GM23338 (cell line): Measurements from ENCODE around the gene USH2A. TPM values are rescaled to one million over a fixed set of nuclear protein-coding genes. Genes with fewer than 3 reads are reported as not detected.

ENCODE experiments used
- ATAC-seq: fragments of 200-7000 bp; cut with Tn5 transposase; 3 replicates; pipeline ENCODE4 v1.9.1; 2020
- DNase-seq: peaks from one replicate; pipeline ENCODE4 v3.0.0-alpha.2; 2015; ENCODE audit warnings: low spot score
- H2AFZ ChIP-seq: fragments of 200-600 bp; sonication (generic); 2 replicates; pipeline ENCODE4 v1.8.0; 2016; ENCODE audit warnings: antibody characterized with exemption, mild to moderate bottlenecking, moderate library complexity
- H3F3A ChIP-seq: fragments of 200-600 bp; sonication (generic); replicated peaks from 2 replicates; pipeline ENCODE4 v1.8.0; 2017; ENCODE audit warnings: antibody characterized with exemption, mixed run types, low read depth
- H3K27ac ChIP-seq: fragments of 200-600 bp; sonication (generic); 2 replicates; pipeline ENCODE4 v1.6.1; 2016; ENCODE audit warnings: low read depth
- H3K27me3 ChIP-seq: fragments of 200-600 bp; sonication (generic); 2 replicates; pipeline ENCODE4 v1.8.0; 2016; ENCODE audit warnings: mild to moderate bottlenecking, mixed run types, moderate library complexity; ENCODE audit not compliant: insufficient read depth
- H3K36me3 ChIP-seq: fragments of 200-600 bp; sonication (generic); 2 replicates; pipeline ENCODE4 v1.8.0; 2016; ENCODE audit warnings: mild to moderate bottlenecking; ENCODE audit not compliant: insufficient read depth
- H3K4me1 ChIP-seq: fragments of 200-600 bp; sonication (generic); 2 replicates; pipeline ENCODE4 v1.8.0; 2016; ENCODE audit warnings: mild to moderate bottlenecking, moderate library complexity; ENCODE audit not compliant: insufficient read depth
- H3K4me2 ChIP-seq: fragments of 200-600 bp; sonication (generic); 2 replicates; pipeline ENCODE4 v1.7.1; 2017; ENCODE audit warnings: mixed run types
- H3K4me3 ChIP-seq: fragments of 200-600 bp; sonication (generic); 2 replicates; pipeline ENCODE4 v1.6.1; 2016; ENCODE audit warnings: mixed run types
- H3K79me2 ChIP-seq: fragments of 200-600 bp; sonication (generic); replicated peaks from 2 replicates; pipeline ENCODE4 v1.8.0; 2017; ENCODE audit warnings: mild to moderate bottlenecking; ENCODE audit not compliant: insufficient read depth
- H3K9me2 ChIP-seq: fragments of 200-600 bp; sonication (generic); 2 replicates; pipeline ENCODE4 v1.8.0; 2017; ENCODE audit not compliant: insufficient read depth
- H4K20me1 ChIP-seq: fragments of 200-600 bp; sonication (generic); replicated peaks from 2 replicates; pipeline ENCODE4 v1.8.0; 2017; ENCODE audit warnings: mild to moderate bottlenecking; ENCODE audit not compliant: insufficient read depth
- H3K27ac Mint-ChIP-seq: 2 replicates; pipeline ENCODE4 v1.8.0; 2020; ENCODE audit warnings: inconsistent platforms, mild to moderate bottlenecking, moderate library complexity, mixed read lengths
- H3K27me3 Mint-ChIP-seq: 3 replicates; pipeline ENCODE4 v1.8.0; 2022; ENCODE audit warnings: low read depth, mild to moderate bottlenecking, moderate library complexity, mixed read lengths, inconsistent platforms; ENCODE audit not compliant: insufficient read depth, poor library complexity
- H3K36me3 Mint-ChIP-seq: 3 replicates; pipeline ENCODE4 v1.8.0; 2021; ENCODE audit warnings: low read depth, mild to moderate bottlenecking, inconsistent platforms, moderate library complexity, mixed read lengths
- H3K4me1 Mint-ChIP-seq: 3 replicates; pipeline ENCODE4 v1.8.0; 2020; ENCODE audit warnings: mild to moderate bottlenecking, inconsistent platforms, mixed read lengths
- H3K4me3 Mint-ChIP-seq: 3 replicates; pipeline ENCODE4 v1.8.0; 2021; ENCODE audit warnings: moderate library complexity, mild to moderate bottlenecking, inconsistent platforms, mixed read lengths
- H3K9me3 Mint-ChIP-seq: 3 replicates; pipeline ENCODE4 v1.8.0; 2020; ENCODE audit warnings: moderate library complexity, mild to moderate bottlenecking, inconsistent platforms, mixed read lengths
- CREB1 ChIP-seq: fragments of 250-450 bp; sonication (Bioruptor Pico); IDR thresholded peaks from 2 replicates; pipeline ENCODE4 v1.5.0; 2020; ENCODE audit warnings: low read depth, mild to moderate bottlenecking, moderate library complexity
- EZH2 ChIP-seq: fragments of 200-600 bp; sonication (generic); IDR thresholded peaks from one replicate; pipeline ENCODE4 v1.8.0; 2017; ENCODE audit warnings: antibody characterized with exemption, mild to moderate bottlenecking, low read depth; ENCODE audit not compliant: unreplicated experiment
- JUNB ChIP-seq: IDR thresholded peaks from one replicate; pipeline ENCODE4 v1.6.1; 2016; ENCODE audit warnings: antibody characterized with exemption; ENCODE audit not compliant: unreplicated experiment
- NANOG ChIP-seq: IDR thresholded peaks from 2 replicates; pipeline ENCODE4 v1.6.1; 2016; ENCODE audit warnings: antibody characterized with exemption, borderline replicate concordance
- POLR2AphosphoS5 ChIP-seq: IDR thresholded peaks from 2 replicates; pipeline ENCODE4 v1.6.1; 2016; ENCODE audit warnings: antibody characterized with exemption, low read depth
- ZNF114 ChIP-seq: fragments of 250-450 bp; sonication (Bioruptor Pico); IDR thresholded peaks from 2 replicates; pipeline ENCODE4 v1.5.0; 2020; ENCODE audit warnings: mild to moderate bottlenecking, moderate library complexity
- ZNF331 ChIP-seq: fragments of 250-450 bp; sonication (Bioruptor Pico); IDR thresholded peaks from 2 replicates; pipeline ENCODE4 v1.5.0; 2020; ENCODE audit warnings: low read depth, mild to moderate bottlenecking, moderate library complexity
- ZNF462 ChIP-seq: fragments of 250-450 bp; sonication (Bioruptor Pico); IDR thresholded peaks from 2 replicates; pipeline ENCODE4 v1.5.0; 2020; ENCODE audit warnings: mild to moderate bottlenecking, moderate library complexity
- polyA plus RNA-seq: library from polyadenylated mRNA; unstranded; fragments of >200 nt; fragmentation: Nextera tagmentation; extraction: Ambion mirVana; gene quantifications from 2 replicates; pipeline ENCODE4 v1.2.1, GENCODE V29; 2016
- total RNA-seq: library from RNA; depleted of rRNA; stranded (reverse); fragments of >200 nt; shearing (Covaris generic); gene quantifications from 2 replicates; pipeline ENCODE4 v1.2.3, GENCODE V29; 2014

The USH2A gene
- total and polyA plus RNA-seq, 2 experiments from 2014 or later: 0.03 TPM

DNA sequence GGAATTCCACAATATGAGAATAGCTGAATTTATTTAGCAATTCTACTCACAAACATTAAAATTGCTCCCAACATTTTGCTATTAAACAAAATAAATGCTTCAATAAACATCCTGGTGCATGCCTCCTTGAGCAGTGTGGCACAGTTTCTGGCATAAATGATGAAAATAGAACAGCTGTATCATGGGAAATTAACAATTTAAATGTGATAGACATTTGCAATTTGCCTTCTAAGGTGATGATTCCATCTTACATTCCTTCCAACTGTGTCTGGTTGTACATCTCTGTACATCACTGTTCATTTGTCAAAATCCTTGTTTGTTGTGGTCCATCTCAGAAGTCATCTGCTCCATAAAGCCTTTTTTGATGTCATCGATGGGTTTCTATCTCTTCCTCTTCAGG is 657.4 kb downstream of the USH2A start:
- H4K20me1 ChIP-seq: no peaks in the 10 kb centered on the region
- no peaks in the 10 kb centered on the region for H3F3A ChIP-seq
- H3K4me3 ChIP-seq: no peak overlapping the region
- H3K4me2 ChIP-seq: no peak overlapping the region
- H2AFZ ChIP-seq: no peak overlapping the region
- no peaks in the 10 kb centered on the region for H3K27me3 ChIP-seq
- peaks cover 34% of the 10 kb centered on the region for H3K4me1 ChIP-seq
- Mint-ChIP-seq H3K4me3 (no peak overlapping the region), H3K4me1 (peaks cover 30% of the 10 kb centered on the region), H3K9me3 (no peaks in the 10 kb centered on the region), H3K36me3 (peaks cover 5% of the 10 kb centered on the region; the same call in 1 of the 3 replicates), H3K27ac (no peak overlapping the region), H3K27me3 (peaks cover 4% of the 10 kb centered on the region)
- no peak for ATAC-seq
- no peak overlapping the region for H3K27ac ChIP-seq
- no peak for DNase-seq
- H3K9me2 ChIP-seq: peaks cover 12% of the 10 kb centered on the region; the same call in 1 of the 2 replicates
- H3K79me2 ChIP-seq: no peaks in the 10 kb centered on the region
- no peak for TF ChIP-seq POLR2AphosphoS5
- no peak for TF ChIP-seq NANOG
- TF ChIP-seq ZNF462: no peak
- no peak for TF ChIP-seq JUNB
- no peak for TF ChIP-seq ZNF114 (CRISPR knock-in tag)
- TF ChIP-seq EZH2: no peak
- TF ChIP-seq CREB1 (CRISPR knock-in tag): no peak
- H3K36me3 ChIP-seq: no peaks in the 10 kb centered on the region

DNA sequence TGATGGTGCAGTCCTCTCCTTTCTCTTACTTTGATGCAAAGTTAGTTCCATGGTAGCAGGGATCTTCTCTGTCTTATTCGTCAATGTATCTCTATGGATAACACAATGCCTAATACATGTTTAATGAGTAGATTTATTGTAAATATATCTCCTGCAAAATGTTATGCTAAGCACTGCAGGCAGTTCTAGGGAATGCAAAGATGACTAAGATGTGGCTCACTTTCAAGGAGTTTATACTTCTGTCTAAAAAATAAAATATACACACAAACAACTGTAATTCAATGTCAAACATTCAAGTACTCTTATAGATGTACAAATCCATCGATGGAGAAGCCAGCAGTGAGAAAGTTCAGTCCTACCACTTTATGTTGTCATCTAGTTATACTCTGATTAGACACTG is 661.8 kb downstream of the USH2A start:
- TF ChIP-seq NANOG: no peak
- no peak for TF ChIP-seq EZH2
- TF ChIP-seq ZNF331 (CRISPR knock-in tag): no peak
- TF ChIP-seq JUNB: no peak
- no peak for TF ChIP-seq ZNF114 (CRISPR knock-in tag)
- TF ChIP-seq POLR2AphosphoS5: no peak
- no peak overlapping the region for H3K4me3 ChIP-seq
- no peak for ATAC-seq

More for the DNA sequence above, 661.8 kb downstream of the USH2A start:
- H2AFZ ChIP-seq: no peak overlapping the region
- Mint-ChIP-seq H3K27me3 (peaks cover 2% of the 10 kb centered on the region), H3K27ac (no peak overlapping the region), H3K9me3 (no peaks in the 10 kb centered on the region), H3K4me3 (no peak overlapping the region), H3K4me1 (peaks cover 4% of the 10 kb centered on the region), H3K36me3 (no peaks in the 10 kb centered on the region)
- no peaks in the 10 kb centered on the region for H3K27me3 ChIP-seq
- no peaks in the 10 kb centered on the region for H4K20me1 ChIP-seq
- no peak overlapping the region for H3K27ac ChIP-seq
- H3K9me2 ChIP-seq: no peaks in the 10 kb centered on the region
- H3K79me2 ChIP-seq: no peaks in the 10 kb centered on the region
- no peak for DNase-seq
- peaks cover under 1% of the 10 kb centered on the region for H3K4me1 ChIP-seq
- no peak overlapping the region for H3K4me2 ChIP-seq
- no peaks in the 10 kb centered on the region for H3F3A ChIP-seq
- H3K36me3 ChIP-seq: no peaks in the 10 kb centered on the region
